IMR-90 (cell line): ENCODE measurements around the gene DNM3. TPM values are rescaled to one million over a fixed set of nuclear protein-coding genes. Genes with fewer than 3 reads are reported as not detected.

Experiments
- ATAC-seq: fragments of 200-7000 bp; cut with Tn5 transposase; 2 replicates; pipeline ENCODE4 v1.9.1; 2020; ENCODE audit warnings: low read depth, mild to moderate bottlenecking, moderate library complexity
- BruUV-seq: library from RNA; stranded (reverse); fragments of 400-500 nt; replicated peaks from 2 replicates; lab custom pipeline; 2021; lab: Mats Ljungman, UMichigan
- CTCF ChIA-PET: fragments of 300-600 bp; formaldehyde crosslinking; extraction: SDS; loops from one replicate; lab custom pipeline; 2021; ENCODE audit warnings: antibody characterized with exemption; lab: Yijun Ruan, JAX
- POLR2A ChIA-PET: fragments of 300-600 bp; sonication (Branson Sonifier 250); formaldehyde crosslinking; loops from one replicate; lab custom pipeline; 2022; ENCODE audit warnings: antibody characterized with exemption; ENCODE audit not compliant: unreplicated experiment; lab: Charles Lee
- DNase-seq: peaks from one replicate; pipeline ENCODE4 v3.0.0; 2013
- H2AFZ ChIP-seq: replicated peaks from 2 replicates; pipeline ENCODE3; 2013; ENCODE audit warnings: low read length, mild to moderate bottlenecking; ENCODE audit not compliant: poor library complexity
- H2AK5ac ChIP-seq: 2 replicates; pipeline ENCODE4 v1.6.1; 2013; ENCODE audit warnings: low read depth, low read length, inconsistent platforms
- H2AK9ac ChIP-seq: replicated peaks from 2 replicates; pipeline ENCODE3; 2013; ENCODE audit warnings: mild to moderate bottlenecking, low read depth, low read length, moderate library complexity; ENCODE audit not compliant: poor library complexity
- H2BK120ac ChIP-seq: 2 replicates; pipeline ENCODE4 v1.6.1; 2013; ENCODE audit warnings: low read depth, low read length, inconsistent platforms
- H2BK15ac ChIP-seq: 3 replicates; pipeline ENCODE4 v1.6.1; 2013; ENCODE audit warnings: low read depth, low read length, inconsistent platforms
- H2BK20ac ChIP-seq: 2 replicates; pipeline ENCODE4 v1.6.1; 2013; ENCODE audit warnings: low read depth, mild to moderate bottlenecking, inconsistent platforms, low read length, moderate library complexity
- H2BK5ac ChIP-seq: 2 replicates; pipeline ENCODE4 v1.6.1; 2013; ENCODE audit warnings: mild to moderate bottlenecking, low read depth, low read length, inconsistent platforms; ENCODE audit not compliant: poor library complexity, severe bottlenecking
- H3K14ac ChIP-seq: replicated peaks from 2 replicates; pipeline ENCODE4 v1.6.1; 2013; ENCODE audit warnings: low read depth, low read length, inconsistent platforms
- H3K18ac ChIP-seq: 2 replicates; pipeline ENCODE4 v1.6.1; 2013; ENCODE audit warnings: low read depth, low read length, control low read depth
- H3K23ac ChIP-seq: 2 replicates; pipeline ENCODE4 v1.6.1; 2013; ENCODE audit warnings: low read depth, low read length, inconsistent platforms
- H3K27ac ChIP-seq: 2 replicates; pipeline ENCODE4 v1.5.1; 2013; ENCODE audit warnings: mild to moderate bottlenecking, control low read depth, low read length; ENCODE audit not compliant: insufficient read depth
- H3K27me3 ChIP-seq: 2 replicates; pipeline ENCODE4 v1.6.1; 2013; ENCODE audit warnings: low read length; ENCODE audit not compliant: control insufficient read depth, insufficient read depth
- H3K36me3 ChIP-seq: 2 replicates; pipeline ENCODE4 v1.6.1; 2013; ENCODE audit warnings: low read length, mixed read lengths; ENCODE audit not compliant: control insufficient read depth, insufficient read depth
- H3K4ac ChIP-seq: 2 replicates; pipeline ENCODE4 v1.6.1; 2013; ENCODE audit warnings: low read depth, low read length, inconsistent platforms
- H3K4me1 ChIP-seq: 2 replicates; pipeline ENCODE4 v1.6.1; 2013; ENCODE audit warnings: low read length, mixed read lengths; ENCODE audit not compliant: control insufficient read depth, insufficient read depth
- H3K4me2 ChIP-seq: 2 replicates; pipeline ENCODE4 v1.6.1; 2013; ENCODE audit warnings: low read depth, mild to moderate bottlenecking, control low read depth, low read length, moderate library complexity
- H3K4me3 ChIP-seq: 2 replicates; pipeline ENCODE4 v1.5.1; 2013; ENCODE audit warnings: low read depth, mild to moderate bottlenecking, control low read depth, low read length, moderate library complexity; ENCODE audit not compliant: insufficient read depth
- H3K56ac ChIP-seq: 2 replicates; pipeline ENCODE4 v1.6.1; 2013; ENCODE audit warnings: low read length, inconsistent platforms; ENCODE audit not compliant: insufficient read depth; ENCODE audit errors: extremely low read depth
- H3K79me1 ChIP-seq, 2 experiments: 2 replicates each; pipeline ENCODE4 v1.6.1; 2013; ENCODE audit warnings: low read length in 2 of 2, inconsistent platforms in 1 of 2, low read depth in 1 of 2
- H3K9ac ChIP-seq: 2 replicates; pipeline ENCODE4 v1.6.1; 2013; ENCODE audit warnings: low read depth, low read length, control low read depth
- H3K9me1 ChIP-seq: 2 replicates; pipeline ENCODE4 v1.6.1; 2013; ENCODE audit warnings: low read length, inconsistent platforms; ENCODE audit not compliant: insufficient read depth
- H3K9me3 ChIP-seq: 2 replicates; pipeline ENCODE4 v1.6.1; 2013; ENCODE audit warnings: low read length; ENCODE audit not compliant: control insufficient read depth, insufficient read depth
- H4K20me1 ChIP-seq: 2 replicates; pipeline ENCODE4 v1.6.1; 2013; ENCODE audit warnings: low read length, inconsistent platforms; ENCODE audit not compliant: insufficient read depth
- H4K5ac ChIP-seq: 2 replicates; pipeline ENCODE4 v1.6.1; 2013; ENCODE audit warnings: mild to moderate bottlenecking, low read depth, low read length, control low read depth
- H4K8ac ChIP-seq, 2 experiments: 2 replicates each; pipeline ENCODE4 v1.6.1; 2013; ENCODE audit warnings: low read depth in 2 of 2, low read length in 2 of 2, control low read depth in 1 of 2, inconsistent platforms in 1 of 2
- H4K91ac ChIP-seq: 2 replicates; pipeline ENCODE4 v1.6.1; 2013; ENCODE audit warnings: low read depth, low read length, inconsistent platforms; ENCODE audit not compliant: insufficient read depth
- BHLHE40 ChIP-seq: fragments of 150-350 bp; IDR thresholded peaks from 2 replicates; pipeline ENCODE4 v1.6.1; 2016; ENCODE audit warnings: mild to moderate bottlenecking, low read depth, low read length
- CEBPB ChIP-seq: IDR thresholded peaks from 2 replicates; pipeline ENCODE4 v1.6.1; 2012; ENCODE audit warnings: low read depth, low read length, improper control_type of control experiment
- CHD1 ChIP-seq: IDR thresholded peaks from 2 replicates; pipeline ENCODE4 v1.6.1; 2012; ENCODE audit warnings: low read depth, low read length, improper control_type of control experiment
- FOS ChIP-seq: fragments of 150-350 bp; IDR thresholded peaks from 2 replicates; pipeline ENCODE4 v1.6.1; 2016; ENCODE audit warnings: low read depth, low read length
- MAFK ChIP-seq: IDR thresholded peaks from 2 replicates; pipeline ENCODE4 v1.6.1; 2012; ENCODE audit warnings: low read depth, low read length, improper control_type of control experiment
- MAZ ChIP-seq: IDR thresholded peaks from 2 replicates; pipeline ENCODE4 v1.6.1; 2012; ENCODE audit warnings: low read depth, mild to moderate bottlenecking, low read length, improper control_type of control experiment, moderate library complexity, borderline replicate concordance
- MXI1 ChIP-seq: IDR thresholded peaks from 2 replicates; pipeline ENCODE4 v1.6.1; 2012; ENCODE audit warnings: low read depth, mild to moderate bottlenecking, low read length, moderate library complexity, borderline replicate concordance
- NFE2L2 ChIP-seq: fragments of 150-350 bp; IDR thresholded peaks from 2 replicates; pipeline ENCODE4 v1.6.1; 2016; ENCODE audit warnings: low read depth, mild to moderate bottlenecking, low read length
- POLR2A ChIP-seq: IDR thresholded peaks from 2 replicates; pipeline ENCODE4 v1.6.1; 2012; ENCODE audit warnings: mild to moderate bottlenecking, low read depth, low read length
- RAD21 ChIP-seq: IDR thresholded peaks from 2 replicates; pipeline ENCODE4 v1.6.1; 2012; ENCODE audit warnings: low read length, improper control_type of control experiment
- RCOR1 ChIP-seq: IDR thresholded peaks from 2 replicates; pipeline ENCODE4 v1.6.1; 2012; ENCODE audit warnings: mild to moderate bottlenecking, low read length, improper control_type of control experiment; ENCODE audit not compliant: insufficient replicate concordance
- RFX5 ChIP-seq: IDR thresholded peaks from 2 replicates; pipeline ENCODE4 v1.8.0; 2012; ENCODE audit warnings: low read depth, mild to moderate bottlenecking, low read length, moderate library complexity
- SMC3 ChIP-seq: fragments of 150-350 bp; IDR thresholded peaks from 2 replicates; pipeline ENCODE4 v1.6.1; 2016; ENCODE audit warnings: low read depth, mild to moderate bottlenecking, antibody characterized with exemption, low read length, moderate library complexity
- WGBS, 2 experiments: methylation state at CpG; one replicate each; pipeline versions ENCODE4 v1.1.5 to v1.1.7; 2013; ENCODE audit warnings: missing lambda C conversion rate in 2 of 2; ENCODE audit not compliant: insufficient read length in 1 of 2; ENCODE audit errors: extremely low coverage in 2 of 2; 5-methylcytosine and 5-hydroxymethylcytosine counted together
- dilution Hi-C: fragments of 300-500 bp; cut with HindIII; formaldehyde crosslinking; loops from one replicate; pipeline ENCODE4 v1.14.3; 2018; ENCODE audit warnings: low sequenced_read_pairs; ENCODE audit not compliant: unreplicated experiment
- in situ Hi-C: fragments of 300-500 bp; cut with MboI; formaldehyde crosslinking; loops from 3 replicates; pipeline ENCODE4 v1.14.3; 2019; ENCODE audit warnings: low sequenced_read_pairs, inconsistent platforms, mixed read lengths
- intact Hi-C: fragments of 100-400 bp; cut with micrococcal nuclease; formaldehyde crosslinking; loops from 2 replicates; pipeline ENCODE4 v1.10.0; 2022
- polyA plus RNA-seq, 3 experiments: library from polyadenylated mRNA; depleted of rRNA; stranded (reverse); fragments of >200 nt; gene quantifications; 2 replicates each; pipeline ENCODE4 v1.2.3, GENCODE V29; 2012; ENCODE audit warnings: low replicate concordance in 1 of 3
- total RNA-seq: library from RNA; depleted of rRNA; stranded (reverse); fragments of >200 nt; gene quantifications from 2 replicates; pipeline ENCODE4 v1.2.3, GENCODE V29; 2012
- TF ChIP-seq, protein P1 (sequence below): conservative IDR thresholded peaks from 2 replicates; pipeline ENCODE4 v1.5.1; 2012; ENCODE audit warnings: mild to moderate bottlenecking, low read depth, low read length, improper control_type of control experiment
- TF ChIP-seq, protein P2 (sequence below): fragments of 150-350 bp; IDR thresholded peaks from 2 replicates; pipeline ENCODE4 v1.6.1; 2017; ENCODE audit warnings: mild to moderate bottlenecking, antibody characterized with exemption, low read length, low read depth
- TF ChIP-seq, protein P3 (sequence below): fragments of 150-350 bp; IDR thresholded peaks from 2 replicates; pipeline ENCODE4 v1.6.1; 2016; ENCODE audit warnings: low read depth, mild to moderate bottlenecking, low read length, moderate library complexity, borderline replicate concordance

DNM3 gene
- total and polyA plus RNA-seq, 2 of the 4 experiments (the other 2 are of a cell fraction): 0.36 TPM

DNA sequence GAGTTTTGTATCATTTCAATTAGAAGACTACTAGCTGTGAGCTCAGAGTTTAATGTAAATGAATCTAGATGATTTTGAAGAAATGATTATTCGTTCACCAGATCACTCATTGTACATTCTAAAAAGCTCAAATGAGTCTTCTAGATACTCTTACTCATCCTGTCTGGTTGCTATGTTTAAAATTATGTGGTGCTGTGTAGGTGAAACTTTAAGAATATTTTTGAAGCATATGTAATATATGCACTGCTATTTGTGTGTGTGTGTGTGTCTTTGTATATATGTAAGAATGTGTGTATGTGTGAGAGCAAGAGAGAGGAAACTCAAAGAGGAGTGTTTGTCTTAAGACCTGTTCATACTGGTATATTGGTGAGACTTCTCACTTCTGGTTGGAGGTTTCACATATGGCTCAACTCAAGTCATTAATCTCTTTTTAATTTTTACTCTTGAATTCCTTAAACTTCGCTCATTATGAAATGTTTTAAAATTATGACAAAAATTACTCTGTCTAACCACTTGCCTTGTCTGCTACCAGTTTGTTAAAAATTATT, 570.6 kb downstream of the DNM3 start:
- no peak overlapping the region for H3K23ac ChIP-seq
- no peak overlapping the region for H3K4ac ChIP-seq
- no peak overlapping the region for H3K9ac ChIP-seq
- H2BK15ac ChIP-seq: no peak overlapping the region
- CTCF ChIA-PET: interaction anchor here (0.6 kb wide), 1 partner anchor 674 kb away, joined by 3 read pairs; no protein-coding TSS in a partner anchor
- no peaks in the 10 kb centered on the region for H4K20me1 ChIP-seq
- in situ Hi-C loops (loop anchor here (25.0 kb wide), 1 partner anchor 600 kb away; no protein-coding TSS in a partner anchor), dilution Hi-C loops (no loop called here), intact Hi-C loops (no loop called here)
- H3K14ac ChIP-seq: no peak overlapping the region
- no peak overlapping the region for H3K4me3 ChIP-seq
- ATAC-seq: no peak
- H2AK5ac ChIP-seq: no peak overlapping the region
- H3K4me2 ChIP-seq: no peak overlapping the region
- no peaks in the 10 kb centered on the region for H3K36me3 ChIP-seq
- no peak overlapping the region for H4K5ac ChIP-seq
- no peak overlapping the region for H4K91ac ChIP-seq
- no peaks in the 10 kb centered on the region for H3K79me1 ChIP-seq
- H2AK9ac ChIP-seq: no peak overlapping the region
- H3K4me1 ChIP-seq: no peaks in the 10 kb centered on the region
- WGBS, 2 experiments: no CpG with 5 or more reads among the region's 2 CpGs
- H3K18ac ChIP-seq: no peak overlapping the region
- no peak overlapping the region for H2BK120ac ChIP-seq
- H3K9me1 ChIP-seq: no peaks in the 10 kb centered on the region
- POLR2A ChIA-PET: no interaction called here
- no peaks in the 10 kb centered on the region for H3K27me3 ChIP-seq
- H2BK5ac ChIP-seq: no peak overlapping the region
- no peak overlapping the region for H2AFZ ChIP-seq
- no peak overlapping the region for H4K8ac ChIP-seq
- no peak for DNase-seq
- BruUV-seq: no TSS peak
- no peak overlapping the region for H3K27ac ChIP-seq
- no peak overlapping the region for H3K56ac ChIP-seq
- no peak for TF ChIP-seq POLR2A
- no peak for TF ChIP-seq SMC3
- TF ChIP-seq BHLHE40: no peak
- TF ChIP-seq MAZ: no peak
- TF ChIP-seq FOS: no peak
- no peak for TF ChIP-seq RFX5
- TF ChIP-seq CEBPB: no peak
- TF ChIP-seq MAFK: no peak
- TF ChIP-seq NFE2L2: no peak
- TF ChIP-seq, protein P1, sequence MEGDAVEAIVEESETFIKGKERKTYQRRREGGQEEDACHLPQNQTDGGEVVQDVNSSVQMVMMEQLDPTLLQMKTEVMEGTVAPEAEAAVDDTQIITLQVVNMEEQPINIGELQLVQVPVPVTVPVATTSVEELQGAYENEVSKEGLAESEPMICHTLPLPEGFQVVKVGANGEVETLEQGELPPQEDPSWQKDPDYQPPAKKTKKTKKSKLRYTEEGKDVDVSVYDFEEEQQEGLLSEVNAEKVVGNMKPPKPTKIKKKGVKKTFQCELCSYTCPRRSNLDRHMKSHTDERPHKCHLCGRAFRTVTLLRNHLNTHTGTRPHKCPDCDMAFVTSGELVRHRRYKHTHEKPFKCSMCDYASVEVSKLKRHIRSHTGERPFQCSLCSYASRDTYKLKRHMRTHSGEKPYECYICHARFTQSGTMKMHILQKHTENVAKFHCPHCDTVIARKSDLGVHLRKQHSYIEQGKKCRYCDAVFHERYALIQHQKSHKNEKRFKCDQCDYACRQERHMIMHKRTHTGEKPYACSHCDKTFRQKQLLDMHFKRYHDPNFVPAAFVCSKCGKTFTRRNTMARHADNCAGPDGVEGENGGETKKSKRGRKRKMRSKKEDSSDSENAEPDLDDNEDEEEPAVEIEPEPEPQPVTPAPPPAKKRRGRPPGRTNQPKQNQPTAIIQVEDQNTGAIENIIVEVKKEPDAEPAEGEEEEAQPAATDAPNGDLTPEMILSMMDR: no peak
- TF ChIP-seq, protein P2, sequence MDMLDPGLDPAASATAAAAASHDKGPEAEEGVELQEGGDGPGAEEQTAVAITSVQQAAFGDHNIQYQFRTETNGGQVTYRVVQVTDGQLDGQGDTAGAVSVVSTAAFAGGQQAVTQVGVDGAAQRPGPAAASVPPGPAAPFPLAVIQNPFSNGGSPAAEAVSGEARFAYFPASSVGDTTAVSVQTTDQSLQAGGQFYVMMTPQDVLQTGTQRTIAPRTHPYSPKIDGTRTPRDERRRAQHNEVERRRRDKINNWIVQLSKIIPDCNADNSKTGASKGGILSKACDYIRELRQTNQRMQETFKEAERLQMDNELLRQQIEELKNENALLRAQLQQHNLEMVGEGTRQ: no peak
- no peak for TF ChIP-seq RCOR1
- TF ChIP-seq, protein P3, sequence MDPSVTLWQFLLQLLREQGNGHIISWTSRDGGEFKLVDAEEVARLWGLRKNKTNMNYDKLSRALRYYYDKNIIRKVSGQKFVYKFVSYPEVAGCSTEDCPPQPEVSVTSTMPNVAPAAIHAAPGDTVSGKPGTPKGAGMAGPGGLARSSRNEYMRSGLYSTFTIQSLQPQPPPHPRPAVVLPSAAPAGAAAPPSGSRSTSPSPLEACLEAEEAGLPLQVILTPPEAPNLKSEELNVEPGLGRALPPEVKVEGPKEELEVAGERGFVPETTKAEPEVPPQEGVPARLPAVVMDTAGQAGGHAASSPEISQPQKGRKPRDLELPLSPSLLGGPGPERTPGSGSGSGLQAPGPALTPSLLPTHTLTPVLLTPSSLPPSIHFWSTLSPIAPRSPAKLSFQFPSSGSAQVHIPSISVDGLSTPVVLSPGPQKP: no peak
- TF ChIP-seq MXI1: no peak
- no peak for TF ChIP-seq CHD1
- TF ChIP-seq RAD21: no peak
- no peaks in the 10 kb centered on the region for H3K9me3 ChIP-seq
- H2BK20ac ChIP-seq: no peak overlapping the region
